Esophagus squamous epithelium (tissue), 4 donors: ENCODE results near the gene PARD3B.

Experiments used
- CTCF ChIP-seq, 6 experiments: fragments of 450-650 bp in 4 of 6; fragments of 200-600 bp in 2 of 6; sonication (generic) in 2 of 6; IDR thresholded peaks; one replicate each; pipeline ENCODE4 v1.5.1; 2016 to 2019; ENCODE audit warnings: antibody characterized with exemption in 6 of 6, mild to moderate bottlenecking in 4 of 6, moderate library complexity in 4 of 6
- POLR2A ChIP-seq, 4 donors: fragments of 450-650 bp; IDR thresholded peaks; one replicate each; pipeline ENCODE4 v1.6.1; 2017; ENCODE audit warnings: antibody characterized with exemption in 4 of 4, mild to moderate bottlenecking in 4 of 4, moderate library complexity in 3 of 4

DNA sequence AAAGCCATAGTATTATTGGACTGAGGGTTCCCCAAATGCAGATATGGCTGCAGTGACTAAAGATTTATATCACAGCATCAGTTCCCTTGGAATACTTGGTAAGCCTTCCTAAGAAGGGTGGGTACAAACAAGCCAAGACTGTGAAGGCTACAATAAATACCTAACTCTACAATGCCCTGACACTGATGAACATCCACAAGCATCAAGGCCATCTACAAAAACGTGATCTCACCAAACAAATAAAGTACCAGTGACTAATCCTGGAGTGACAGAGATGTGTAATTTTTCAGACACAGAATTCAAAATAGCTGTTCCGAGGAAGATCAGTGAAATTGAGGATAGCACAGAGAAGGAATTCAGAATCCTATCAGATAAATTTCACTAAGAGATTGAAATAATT lies 254.5 kb downstream of the PARD3B start:
- no peak for TF ChIP-seq POLR2A (IDR thresholded peaks at IDR 0.05)
- TF ChIP-seq CTCF (IDR thresholded peaks at IDR 0.05) = no peak
